OCI-M1 (cell line): ENCODE measurements around the gene KLK12.

Source experiments
- DNase-seq: peaks from one replicate; lab custom pipeline; 2025; lab: John Stamatoyannopoulos, UW

KLK12 gene

DNA sequence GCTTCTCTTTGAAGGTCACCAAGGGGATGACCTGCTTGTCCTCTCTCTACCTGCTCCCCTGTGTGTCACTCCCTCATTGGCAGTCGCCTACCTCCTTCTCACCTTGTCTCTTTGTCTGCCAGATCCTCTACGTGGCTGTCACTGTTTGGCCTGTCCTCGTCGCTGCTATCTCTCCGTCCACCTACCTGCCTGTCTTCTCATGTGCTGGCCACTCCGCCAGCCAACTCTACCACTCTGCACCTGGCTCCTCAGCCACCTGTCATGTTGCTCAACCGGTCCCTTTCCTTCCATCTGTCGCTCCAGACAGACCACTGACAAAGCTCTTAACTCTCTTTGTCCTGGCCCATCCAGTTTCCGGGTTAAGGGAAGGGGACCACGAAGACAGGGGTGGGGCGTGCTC, at the start of gene KLK12:
TSS of gene KLK12 (minus strand) at position 299 of the 400 bp plus-strand sequence. CDS start 381 bp downstream, outside the sequence.
- no peak for DNase-seq

- DNase-seq = no peak
Measured at GRCh38 chr19:51084505-51084904, 49.7 kb upstream of the KLK12 start.

DNA sequence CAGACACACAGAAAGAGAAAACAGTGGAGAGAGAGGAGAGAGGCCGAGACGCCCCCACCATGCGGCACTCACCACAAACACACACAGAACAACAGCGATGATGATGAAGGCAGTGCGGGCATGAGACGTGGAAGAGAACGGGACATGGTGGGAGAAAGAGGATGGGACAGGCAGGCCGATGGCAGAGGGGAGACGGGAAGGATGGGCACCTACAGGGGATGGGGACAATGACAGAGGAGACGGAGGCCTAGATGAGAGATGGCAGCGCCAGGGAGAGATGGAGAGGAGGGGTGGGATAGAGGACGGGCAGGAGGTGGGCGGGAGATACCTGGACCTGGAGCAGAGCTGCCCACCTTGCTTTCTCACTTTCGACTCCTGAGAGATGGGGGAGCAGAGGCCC, 49.0 kb upstream of the KLK12 start:
- no peak for DNase-seq

GRCh38 chr19:51083181-51083580, 48.4 kb upstream of the KLK12 start:
- DNase-seq = no peak

GRCh38 chr19:51082611-51083010, 47.8 kb upstream of the KLK12 start, which contains the start of gene KLK14:
Gene KLK14, minus strand, starts transcription at chr19:51082887. Its CDS starts 273 bp downstream, at chr19:51082614.
- no peak for DNase-seq

DNA sequence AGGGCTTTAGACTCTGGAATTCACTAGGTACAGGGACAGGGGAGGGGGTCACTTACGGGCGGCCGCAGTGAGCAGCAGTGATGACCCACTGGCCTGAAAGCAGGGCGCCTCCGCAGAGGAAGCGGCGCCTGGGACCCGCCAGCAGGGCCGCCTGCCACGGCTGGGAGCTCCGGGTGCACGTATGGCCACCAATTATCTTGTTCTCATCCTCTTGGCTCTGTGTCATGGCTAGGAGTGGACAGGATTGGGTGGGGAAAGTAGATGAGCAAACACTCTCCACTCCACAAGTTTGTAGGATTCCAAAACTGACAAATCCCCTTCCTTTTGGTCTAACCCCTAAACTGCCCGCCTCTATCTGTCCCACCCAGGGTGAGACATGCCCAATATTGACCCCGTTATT, 46.7 kb upstream of the KLK12 start:
- DNase-seq = no peak

DNA sequence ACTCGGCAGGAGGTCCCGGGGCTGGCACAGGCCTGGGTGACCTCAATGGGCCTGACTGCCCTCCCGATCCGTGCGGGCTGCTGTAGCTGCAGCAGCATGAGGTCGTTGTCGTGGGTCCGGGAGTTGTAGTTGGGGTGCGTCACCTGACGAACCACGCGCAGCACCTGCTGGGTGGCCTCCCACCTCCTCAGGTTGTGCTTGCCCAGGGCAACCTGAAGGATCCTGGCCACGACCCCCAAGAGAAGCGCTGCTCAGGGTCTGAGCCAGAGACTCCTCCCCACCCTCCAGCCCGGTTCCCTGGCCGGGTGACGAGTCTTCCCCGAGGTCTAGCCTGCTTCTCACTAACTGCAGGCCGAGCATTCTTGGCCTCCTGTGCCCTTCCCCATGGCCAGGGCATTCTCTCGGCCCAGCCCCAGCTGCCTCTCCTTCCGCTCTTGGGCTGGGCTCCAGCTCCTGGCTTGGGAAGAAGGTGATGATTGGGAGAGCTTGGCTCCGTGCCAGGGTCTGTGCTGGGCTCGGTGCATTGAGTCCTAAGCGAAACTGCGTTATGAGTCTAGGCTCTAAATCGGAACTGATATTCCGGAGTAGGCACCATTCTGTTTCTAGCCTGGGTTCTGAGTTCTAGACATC, 44.8 kb upstream of the KLK12 start:
- DNase-seq = no peak

DNA sequence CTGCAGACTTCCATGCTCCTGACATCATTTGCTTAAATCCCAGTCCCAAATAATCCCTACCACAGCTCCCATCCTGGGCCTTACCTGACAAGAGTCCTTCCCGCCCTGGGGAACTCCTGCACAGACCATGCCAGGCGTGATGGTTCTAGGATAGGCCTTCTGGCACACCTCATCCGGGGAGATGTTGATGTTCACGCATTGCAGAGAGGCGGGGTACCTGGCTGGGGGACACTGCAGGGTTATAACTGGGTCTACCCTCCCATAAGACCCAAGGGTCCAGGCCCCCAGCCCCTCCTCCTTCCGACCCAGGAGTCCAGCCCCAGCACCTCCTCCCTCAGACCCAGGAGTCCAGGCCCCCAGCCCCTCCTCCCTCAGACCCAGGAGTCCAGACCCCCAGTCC, 43.9 kb upstream of the KLK12 start:
- no peak for DNase-seq

GRCh38 chr19:51078104-51078503, 43.3 kb upstream of the KLK12 start:
- no peak for DNase-seq

DNA sequence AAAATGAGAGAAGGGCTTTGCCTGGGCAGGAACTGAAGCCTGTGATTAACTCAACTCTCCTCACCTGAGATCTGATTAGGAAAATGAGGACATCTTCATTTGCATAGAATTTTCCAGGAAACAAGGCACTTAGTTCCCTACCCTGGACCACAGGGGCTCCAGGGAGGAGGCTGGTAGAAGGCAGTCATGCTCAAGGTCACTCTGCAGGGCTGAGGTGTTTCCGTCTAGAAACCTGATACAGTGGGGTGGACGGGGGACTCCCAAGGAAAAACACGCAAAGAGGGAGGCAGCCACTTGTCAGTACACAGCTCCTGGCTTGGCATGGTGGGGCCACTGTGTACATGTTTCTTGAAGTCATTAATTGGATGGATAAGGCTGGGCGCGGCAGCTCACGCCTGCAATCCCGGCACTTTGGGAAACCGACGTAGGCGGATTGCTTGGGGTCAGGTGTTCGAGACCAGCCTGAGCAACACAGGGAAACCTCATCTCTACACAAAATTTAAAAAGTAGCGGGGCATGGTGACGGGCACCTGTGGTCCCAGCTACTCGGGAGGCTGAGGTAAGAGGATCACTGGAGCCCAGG, 41.9 kb upstream of the KLK12 start:
- no peak for DNase-seq

DNA sequence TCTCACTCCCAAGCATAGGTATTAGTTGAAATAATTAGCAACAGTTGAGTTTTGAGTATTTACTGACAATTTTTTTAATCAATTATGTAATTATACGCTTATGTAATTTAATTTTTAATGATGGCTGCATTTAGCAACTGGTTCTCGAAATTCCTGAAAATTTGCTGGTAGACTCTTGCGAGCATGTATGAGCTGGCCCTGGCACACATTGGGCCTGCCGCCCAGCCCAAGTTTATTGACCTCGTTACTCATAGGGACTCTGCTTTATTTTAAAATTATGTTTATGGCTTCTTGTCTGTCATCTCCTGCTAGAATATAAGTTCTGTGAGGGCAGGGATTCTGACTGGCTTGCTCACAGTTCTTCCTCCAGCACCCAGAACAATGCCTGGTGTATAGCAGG, 41.2 kb upstream of the KLK12 start:
- no peak for DNase-seq

DNA sequence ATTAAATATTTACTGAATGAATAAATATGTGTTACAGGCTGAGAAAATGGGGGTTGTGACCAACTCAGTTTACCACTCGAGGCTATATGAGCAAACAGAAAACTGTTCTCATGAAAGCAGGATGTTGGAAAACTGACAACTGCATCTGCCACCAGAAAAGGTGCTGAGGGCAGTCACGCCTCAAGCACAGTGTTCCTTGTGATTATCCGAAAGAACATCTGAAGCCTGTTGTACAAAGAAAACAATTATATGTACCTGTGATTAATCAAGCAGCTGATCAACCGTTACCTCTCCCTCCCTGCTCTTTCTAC, 36.2 kb upstream of the KLK12 start:
- DNase-seq = no peak

- no peak for DNase-seq
Measured at GRCh38 chr19:51070334-51071094, 35.7 kb upstream of the KLK12 start.

DNA sequence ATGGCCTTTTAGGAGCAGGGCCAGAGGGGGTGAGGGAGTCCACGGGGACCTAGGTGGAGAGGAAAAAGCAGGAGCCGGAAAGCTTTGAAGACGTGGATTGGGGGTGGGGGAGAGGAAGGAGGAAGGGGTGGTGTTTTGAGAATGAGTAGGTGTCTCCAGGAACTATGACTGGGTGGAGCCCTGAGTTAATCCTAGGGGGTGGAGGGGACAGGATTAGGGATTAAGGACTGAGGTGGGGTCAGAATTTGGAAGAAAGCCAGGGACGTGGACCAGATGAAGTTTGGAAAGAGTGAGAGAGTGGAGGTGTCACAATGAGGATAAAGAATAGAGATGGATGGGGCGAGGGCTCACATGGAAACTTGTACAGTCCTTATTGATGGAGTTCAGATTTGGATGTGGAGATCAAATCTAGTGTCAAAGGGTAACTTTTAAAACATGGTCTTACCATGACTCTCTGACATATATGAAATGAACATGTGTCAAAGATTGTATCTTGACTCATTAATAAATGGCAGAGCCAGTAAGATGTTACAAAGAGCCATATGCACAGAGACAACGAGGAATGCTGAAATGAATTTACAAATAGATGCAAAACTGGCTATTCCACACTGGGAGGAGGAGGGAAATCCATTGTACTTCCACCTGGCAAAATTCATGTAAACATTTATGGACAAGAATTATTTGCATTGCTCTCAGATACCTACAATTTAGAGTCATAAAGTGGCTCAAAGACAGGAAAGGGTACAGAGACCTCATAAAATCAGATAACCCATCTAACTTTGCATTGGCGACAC, 31.8 kb upstream of the KLK12 start:
- DNase-seq = no peak

- no peak for DNase-seq
Measured at GRCh38 chr19:51065221-51065960, 30.6 kb upstream of the KLK12 start.

- DNase-seq = no peak
Measured at GRCh38 chr19:51064534-51065220, 29.9 kb upstream of the KLK12 start, which contains the start of gene KLK13. Gene KLK13, minus strand, starts transcription at chr19:51065092. Its CDS starts 25 bp downstream, at chr19:51065067.

DNA sequence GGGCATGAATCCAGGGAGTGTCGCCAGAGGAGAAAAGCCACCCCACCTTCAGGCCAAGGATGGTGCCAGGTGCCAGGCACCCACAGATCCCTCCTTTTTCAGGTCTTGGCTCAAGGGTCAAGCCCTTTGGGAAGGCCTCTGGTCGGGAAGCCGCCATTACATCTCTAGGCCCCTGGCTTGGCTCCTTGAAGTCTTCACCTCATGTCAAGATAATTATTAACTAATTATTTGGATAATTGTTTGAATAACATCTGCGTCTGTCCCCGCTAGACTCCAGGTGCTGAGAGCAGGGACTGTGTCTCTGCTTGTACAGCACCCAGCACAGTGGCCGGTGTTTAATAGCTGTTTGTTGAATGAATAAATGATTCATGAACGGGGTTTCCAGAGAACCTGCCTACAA, 28.9 kb upstream of the KLK12 start:
- DNase-seq = no peak

DNA sequence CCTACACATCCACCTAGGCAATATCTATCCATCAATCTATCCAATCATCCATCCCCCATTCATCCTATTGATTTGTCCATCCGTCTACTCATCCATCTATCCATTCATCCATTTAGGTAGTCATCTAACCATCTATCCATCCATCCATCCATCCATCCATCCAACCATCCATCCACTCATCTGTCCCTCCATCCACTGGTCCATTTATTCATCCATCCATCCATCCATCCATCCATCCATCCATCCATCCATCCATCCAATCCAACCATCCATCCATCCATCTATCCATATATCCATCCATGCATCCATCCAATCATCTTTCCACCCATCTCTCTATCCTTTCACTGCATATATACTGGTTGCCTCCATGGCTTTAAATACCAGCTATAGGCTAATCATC, 26.2 kb upstream of the KLK12 start:
- no peak for DNase-seq

DNA sequence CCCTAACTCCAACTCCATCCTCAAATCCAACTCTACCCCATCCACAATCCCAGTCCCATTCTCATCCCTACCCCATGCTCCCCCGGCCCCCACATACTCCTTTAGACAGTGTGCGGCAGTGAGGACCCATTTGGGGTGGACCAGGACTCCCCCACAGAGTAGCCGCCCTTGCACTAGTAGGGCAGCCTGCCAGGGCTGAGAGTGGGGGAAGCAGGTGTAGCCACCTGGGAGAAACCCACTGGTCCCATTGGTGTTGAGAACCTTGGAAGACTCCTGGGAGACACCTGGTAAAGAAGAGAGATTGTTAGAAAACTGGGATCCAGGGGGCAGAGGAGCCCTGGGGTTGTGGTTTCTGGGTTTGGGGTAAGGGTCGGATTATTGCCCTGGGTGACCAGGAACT, 25.5 kb upstream of the KLK12 start:
- DNase-seq = no peak

DNA sequence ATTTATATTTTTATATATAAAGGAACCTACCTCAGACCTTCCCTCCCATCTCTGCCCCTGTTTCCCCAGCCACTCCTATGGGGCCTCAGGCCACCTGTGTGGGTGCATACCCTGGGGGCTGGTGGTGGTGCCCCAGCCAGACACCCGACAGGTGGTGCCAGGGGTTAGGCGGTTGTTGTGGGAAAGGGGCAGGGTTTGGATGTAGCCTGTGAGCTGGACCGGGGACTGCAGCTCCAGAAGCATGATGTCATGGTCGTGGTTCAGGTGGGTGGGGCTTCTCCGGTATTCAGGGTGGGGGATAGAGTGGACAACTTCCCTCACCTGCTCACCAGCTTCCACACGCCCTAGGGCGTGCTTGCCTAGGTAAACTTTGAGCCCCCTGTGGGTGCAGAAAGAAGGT, 24.9 kb upstream of the KLK12 start:
- no peak for DNase-seq

DNA sequence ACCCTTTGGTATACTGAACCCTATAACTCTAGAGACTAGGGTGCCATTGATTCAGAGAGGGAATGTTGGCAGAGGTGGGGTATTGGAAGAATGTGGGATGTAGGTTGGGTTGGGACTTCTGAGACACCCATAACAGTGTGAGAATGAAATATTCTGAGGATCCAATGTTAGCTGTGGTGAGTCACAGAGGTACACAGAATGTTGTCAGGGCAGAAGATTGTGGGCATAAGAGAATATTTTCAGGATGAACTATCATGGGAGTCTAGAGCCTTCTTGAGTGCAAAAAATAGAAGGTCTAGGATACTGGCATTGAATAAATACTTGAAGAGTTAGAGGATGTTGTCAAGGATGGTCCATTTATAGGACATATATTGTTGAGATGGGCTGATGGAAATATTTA, 21.1 kb upstream of the KLK12 start:
- no peak for DNase-seq

GRCh38 chr19:51047031-51047335, 12.2 kb upstream of the KLK12 start:
- DNase-seq = no peak
